ENCODE results near the gene EXOC6. TPM values are rescaled to one million over a fixed set of nuclear protein-coding genes. Genes with fewer than 3 reads are reported as not detected.

EXOC6 gene
- polyA plus RNA-seq, 1 donor (not counting 4 experiments of a cell fraction or from before 2014, with no cell fraction given): 1.2 TPM

DNA sequence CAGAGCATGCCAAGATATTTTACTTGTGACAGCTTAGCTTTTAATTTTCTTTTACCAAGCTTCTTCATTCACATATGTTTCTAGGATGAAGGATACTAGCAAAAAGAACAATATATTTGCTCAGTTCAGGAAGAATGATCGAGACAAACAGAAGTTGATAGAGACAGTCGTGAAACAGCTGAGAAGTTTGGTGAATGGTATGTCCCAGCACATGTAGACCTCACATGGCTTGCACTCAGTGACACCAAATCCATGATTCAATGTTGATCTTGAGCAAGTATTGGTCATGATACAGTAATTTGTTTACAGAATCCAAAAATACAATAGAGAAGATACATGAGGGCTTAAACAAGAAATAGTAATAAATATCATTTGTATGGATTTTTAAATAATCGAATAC lies 209.8 kb downstream of the EXOC6 start:
- no peak overlapping the region for H3K4me2 ChIP-seq (ENCODE audit: control insufficient read depth, extremely low read depth, insufficient read depth, low read depth, low read length)
- no peak overlapping the region for H3K27ac ChIP-seq (ENCODE audit: control insufficient read depth, insufficient read depth, low read length)
- peaks cover 42% of the 10 kb centered on the region for H3K27me3 ChIP-seq (ENCODE audit: control insufficient read depth, extremely low read depth, insufficient read depth, low read length)
- dilution Hi-C loops (cut with MboI; ENCODE audit: extremely low pct_ligation_motif_present, low sequenced_read_pairs): no loop called here
- H2AFZ ChIP-seq (ENCODE audit: control insufficient read depth, low read length): no peak overlapping the region
- H3K9me1 ChIP-seq (ENCODE audit: control insufficient read depth, extremely low read depth, insufficient read depth, low read length): no peaks in the 10 kb centered on the region
- no peaks in the 10 kb centered on the region for H3K79me2 ChIP-seq (ENCODE audit: control insufficient read depth, insufficient read depth, low read length)
- FAIRE-seq (no peak), DNase-seq (ENCODE audit: low read depth, low spot score) (no peak)
- no peak overlapping the region for H3K9ac ChIP-seq (ENCODE audit: control insufficient read depth, extremely low read depth, insufficient read depth, low read length)
- no peaks in the 10 kb centered on the region for H3K9me3 ChIP-seq (ENCODE audit: control insufficient read depth, low read depth, low read length)
- H3K4me3 ChIP-seq (ENCODE audit: control insufficient read depth in 2 of 3, extremely low read depth in 1 of 3, insufficient read depth in 2 of 3, low read depth in 1 of 3, low read length in 3 of 3): no peak overlapping the region
- TF ChIP-seq EZH2 (IDR thresholded peaks at IDR 0.05; ENCODE audit: low read length): no peak
- TF ChIP-seq, protein P1, sequence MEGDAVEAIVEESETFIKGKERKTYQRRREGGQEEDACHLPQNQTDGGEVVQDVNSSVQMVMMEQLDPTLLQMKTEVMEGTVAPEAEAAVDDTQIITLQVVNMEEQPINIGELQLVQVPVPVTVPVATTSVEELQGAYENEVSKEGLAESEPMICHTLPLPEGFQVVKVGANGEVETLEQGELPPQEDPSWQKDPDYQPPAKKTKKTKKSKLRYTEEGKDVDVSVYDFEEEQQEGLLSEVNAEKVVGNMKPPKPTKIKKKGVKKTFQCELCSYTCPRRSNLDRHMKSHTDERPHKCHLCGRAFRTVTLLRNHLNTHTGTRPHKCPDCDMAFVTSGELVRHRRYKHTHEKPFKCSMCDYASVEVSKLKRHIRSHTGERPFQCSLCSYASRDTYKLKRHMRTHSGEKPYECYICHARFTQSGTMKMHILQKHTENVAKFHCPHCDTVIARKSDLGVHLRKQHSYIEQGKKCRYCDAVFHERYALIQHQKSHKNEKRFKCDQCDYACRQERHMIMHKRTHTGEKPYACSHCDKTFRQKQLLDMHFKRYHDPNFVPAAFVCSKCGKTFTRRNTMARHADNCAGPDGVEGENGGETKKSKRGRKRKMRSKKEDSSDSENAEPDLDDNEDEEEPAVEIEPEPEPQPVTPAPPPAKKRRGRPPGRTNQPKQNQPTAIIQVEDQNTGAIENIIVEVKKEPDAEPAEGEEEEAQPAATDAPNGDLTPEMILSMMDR (optimal IDR thresholded peaks at IDR 0.05 in 1 of 3, IDR thresholded peaks at IDR 0.05 in 1 of 3, conservative IDR thresholded peaks at IDR 0.05 in 1 of 3; ENCODE audit: extremely low read depth in 1 of 3, insufficient read depth in 2 of 3, low read length in 3 of 3): no peak
- H4K20me1 ChIP-seq (ENCODE audit: control insufficient read depth, extremely low read depth, insufficient read depth, low read length): no peaks in the 10 kb centered on the region
- H3K36me3 ChIP-seq (ENCODE audit: control insufficient read depth in 2 of 2, extremely low read depth in 1 of 2, insufficient read depth in 2 of 2, low read length in 2 of 2): no peaks in the 10 kb centered on the region
- peaks cover 6% of the 10 kb centered on the region for H3K4me1 ChIP-seq (ENCODE audit: control insufficient read depth, extremely low read depth, insufficient read depth, low read length)

DNA sequence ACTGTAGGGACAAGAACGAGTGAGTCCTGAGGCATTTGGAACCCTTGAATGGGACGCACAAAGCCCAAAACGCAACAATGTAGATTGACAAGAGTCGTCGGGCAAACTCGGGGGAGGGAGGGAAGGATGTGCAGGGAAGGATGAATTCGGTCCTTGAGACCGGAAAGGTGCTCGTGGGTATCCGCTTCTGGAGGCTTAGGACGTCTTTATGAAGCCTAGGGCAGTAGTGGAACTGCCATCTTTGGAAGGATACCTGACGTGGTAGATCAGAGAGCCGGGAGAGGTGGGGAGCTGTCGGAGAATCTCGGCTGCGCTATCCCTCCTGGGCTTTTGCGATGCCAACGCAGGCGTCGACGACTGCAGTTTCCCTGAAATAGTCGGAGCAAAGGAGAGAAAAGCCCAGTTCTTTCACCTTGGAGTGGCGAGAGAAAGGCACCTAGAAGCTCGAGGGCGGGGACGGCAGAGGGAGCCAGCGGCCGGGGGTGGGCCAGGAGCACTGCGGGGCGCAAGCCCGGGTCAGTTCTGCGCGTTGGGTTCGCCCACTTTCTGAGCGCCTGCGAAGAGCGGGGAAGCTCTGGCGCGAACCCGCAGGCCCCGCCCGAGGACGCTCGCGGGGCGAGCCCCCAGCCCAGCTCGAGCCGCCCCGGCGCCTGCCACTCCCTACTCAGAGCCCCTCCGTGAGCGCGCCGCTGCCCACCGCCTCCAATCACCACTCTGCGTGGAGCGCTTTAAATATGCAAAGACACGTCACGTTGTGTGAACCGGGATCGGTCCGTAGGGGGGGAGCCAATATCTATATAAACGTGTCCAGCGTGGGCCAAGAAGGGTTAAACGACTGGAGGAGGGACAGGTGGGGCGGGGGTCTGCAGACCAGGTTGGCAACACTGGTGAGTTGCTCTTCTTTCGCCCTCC lies 211.9 kb downstream of the EXOC6 start, which contains the start of gene CYP26C1:
Gene CYP26C1 (plus strand): TSS at position 824 of the 912 bp plus-strand sequence. CDS start 466 bp downstream, outside the sequence.
- Histone ChIP-seq H2AFZ (ENCODE audit: control insufficient read depth, low read length) (no peak within 1 kb of the TSS), H3K9ac (ENCODE audit: control insufficient read depth, extremely low read depth, insufficient read depth, low read length) (no peak within 1 kb of the TSS), H3K79me2 (ENCODE audit: control insufficient read depth, insufficient read depth, low read length) (no peaks in the 10 kb centered on the region), H3K9me1 (ENCODE audit: control insufficient read depth, extremely low read depth, insufficient read depth, low read length) (no peaks in the 10 kb centered on the region), H3K36me3 (ENCODE audit: control insufficient read depth in 2 of 2, extremely low read depth in 1 of 2, insufficient read depth in 2 of 2, low read length in 2 of 2) (no peaks in the 10 kb centered on the region), H3K4me1 (ENCODE audit: control insufficient read depth, extremely low read depth, insufficient read depth, low read length) (peaks cover 6% of the 10 kb centered on the region), H3K4me2 (ENCODE audit: control insufficient read depth, extremely low read depth, insufficient read depth, low read depth, low read length) (no peak within 1 kb of the TSS), H3K9me3 (ENCODE audit: control insufficient read depth, low read depth, low read length) (no peaks in the 10 kb centered on the region), H3K27ac (ENCODE audit: control insufficient read depth, insufficient read depth, low read length) (no peak within 1 kb of the TSS), H3K4me3 (ENCODE audit: control insufficient read depth in 2 of 3, extremely low read depth in 1 of 3, insufficient read depth in 2 of 3, low read depth in 1 of 3, low read length in 3 of 3) (no peak within 1 kb of the TSS), H4K20me1 (ENCODE audit: control insufficient read depth, extremely low read depth, insufficient read depth, low read length) (no peaks in the 10 kb centered on the region), H3K27me3 (ENCODE audit: control insufficient read depth, extremely low read depth, insufficient read depth, low read length) (peaks cover 63% of the 10 kb centered on the region)
- dilution Hi-C loops (cut with MboI; ENCODE audit: extremely low pct_ligation_motif_present, low sequenced_read_pairs): no loop called here
- FAIRE-seq (no peak), DNase-seq (ENCODE audit: low read depth, low spot score) (no peak)
- TF ChIP-seq EZH2 (IDR thresholded peaks at IDR 0.05; ENCODE audit: low read length): no peak
- TF ChIP-seq, protein P1 (optimal IDR thresholded peaks at IDR 0.05 in 1 of 3, IDR thresholded peaks at IDR 0.05 in 1 of 3, conservative IDR thresholded peaks at IDR 0.05 in 1 of 3; ENCODE audit: extremely low read depth in 1 of 3, insufficient read depth in 2 of 3, low read length in 3 of 3): no peak
